Mammary epithelial cell (primary cell): Measurements from ENCODE around the gene PARP1.
"Not testable (repeated sequence)": the region's sequence is repeated elsewhere in the genome, so short reads cannot be mapped to it uniquely, and the experiment has no call there.

ENCODE experiments used
- CTCF ChIP-seq, 2 donors: IDR thresholded peaks in 1 of 2; conservative IDR thresholded peaks in 1 of 2; 2 replicates each; pipeline ENCODE4 v1.5.1; 2011 to 2012; ENCODE audit warnings: inconsistent platforms in 2 of 2, low read length in 2 of 2, mild to moderate bottlenecking in 2 of 2, control low read depth in 1 of 2, low read depth in 1 of 2; ENCODE audit not compliant: insufficient read depth in 1 of 2; ENCODE audit errors: extremely low read depth in 1 of 2
- EZH2 ChIP-seq: IDR thresholded peaks from 2 replicates; pipeline ENCODE4 v1.6.1; 2012; ENCODE audit warnings: low read length, inconsistent platforms, borderline replicate concordance

- not testable (repeated sequence) for TF ChIP-seq CTCF (conservative IDR thresholded peaks at IDR 0.05 in 1 of 2, IDR thresholded peaks at IDR 0.05 in 1 of 2; ENCODE audit: extremely low read depth in 1 of 2, insufficient read depth in 1 of 2, low read depth in 1 of 2, low read length in 2 of 2); EZH2
Observed at GRCh38 chr1:226431898-226432297, 24.0 kb upstream of the PARP1 start.
